DMS53 (cell line): Measurements from ENCODE around the gene GET4.
"Not testable (repeated sequence)": the region's sequence is repeated elsewhere in the genome, so short reads cannot be mapped to it uniquely, and the experiment has no call there.

Source experiments
- DNase-seq: peaks from one replicate; lab custom pipeline; 2025; lab: John Stamatoyannopoulos, UW

GET4 gene

GRCh38 chr7:915291-916218, 39.2 kb downstream of the GET4 start:
- DNase-seq: no peak

- no peak for DNase-seq
Observed at GRCh38 chr7:916291-916941, 40.1 kb downstream of the GET4 start.

DNA sequence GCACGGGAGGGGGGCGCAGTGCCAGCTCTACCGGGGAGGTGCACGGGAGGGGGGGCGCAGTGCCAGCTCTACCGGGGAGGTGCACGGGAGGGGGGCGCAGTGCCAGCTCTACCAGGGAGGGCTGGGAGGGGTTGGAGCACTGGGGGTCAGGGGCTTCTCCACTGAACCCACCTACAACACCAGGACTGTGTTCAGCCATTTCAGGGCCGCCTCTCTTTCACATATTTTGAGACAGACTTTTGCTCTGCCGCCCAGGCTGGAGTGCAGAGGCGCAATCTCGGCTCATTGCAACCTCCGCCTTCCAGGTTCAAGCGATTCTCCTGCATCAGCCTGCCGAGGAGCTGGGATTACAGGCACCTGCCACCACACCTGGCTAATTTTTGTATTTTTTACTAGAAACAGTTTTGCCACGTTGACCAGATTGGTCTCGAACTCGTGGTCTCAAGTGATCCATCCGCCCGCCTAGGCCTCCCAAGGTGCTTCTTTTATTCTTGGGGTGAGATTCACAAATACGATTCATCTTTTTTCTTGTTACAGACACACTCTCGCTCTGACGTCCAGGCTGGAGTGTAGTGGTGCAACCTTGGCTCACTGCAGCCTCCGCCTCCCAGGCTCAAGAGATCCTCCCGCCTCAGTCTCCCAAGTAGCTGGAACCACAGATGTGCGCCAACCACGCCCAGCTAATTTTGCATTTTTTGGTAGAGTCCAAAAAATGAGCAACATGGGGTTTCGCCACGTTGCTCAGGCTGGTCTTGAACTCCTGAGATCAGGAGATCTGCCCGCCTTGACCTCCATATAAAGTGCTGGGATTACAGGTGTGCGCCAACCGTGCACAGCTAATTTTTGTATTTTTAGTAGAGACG, 41.1 kb downstream of the GET4 start:
- no peak for DNase-seq

DNA sequence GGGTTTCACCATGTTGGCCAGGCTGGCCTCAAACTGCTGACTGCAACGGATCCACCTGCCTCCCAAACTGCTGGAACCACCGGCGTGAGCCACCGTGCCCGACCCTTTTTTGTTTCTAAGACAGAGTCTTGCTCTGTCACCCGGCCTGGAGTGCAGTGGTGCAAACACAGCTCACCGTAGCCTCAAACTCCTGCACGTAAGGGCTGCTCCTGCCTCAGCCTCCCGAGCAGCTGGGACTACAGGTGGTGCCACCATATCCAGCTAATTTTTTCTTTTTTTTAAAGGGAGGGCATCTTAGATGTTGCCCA, 41.7 kb downstream of the GET4 start:
- DNase-seq: no peak

DNA sequence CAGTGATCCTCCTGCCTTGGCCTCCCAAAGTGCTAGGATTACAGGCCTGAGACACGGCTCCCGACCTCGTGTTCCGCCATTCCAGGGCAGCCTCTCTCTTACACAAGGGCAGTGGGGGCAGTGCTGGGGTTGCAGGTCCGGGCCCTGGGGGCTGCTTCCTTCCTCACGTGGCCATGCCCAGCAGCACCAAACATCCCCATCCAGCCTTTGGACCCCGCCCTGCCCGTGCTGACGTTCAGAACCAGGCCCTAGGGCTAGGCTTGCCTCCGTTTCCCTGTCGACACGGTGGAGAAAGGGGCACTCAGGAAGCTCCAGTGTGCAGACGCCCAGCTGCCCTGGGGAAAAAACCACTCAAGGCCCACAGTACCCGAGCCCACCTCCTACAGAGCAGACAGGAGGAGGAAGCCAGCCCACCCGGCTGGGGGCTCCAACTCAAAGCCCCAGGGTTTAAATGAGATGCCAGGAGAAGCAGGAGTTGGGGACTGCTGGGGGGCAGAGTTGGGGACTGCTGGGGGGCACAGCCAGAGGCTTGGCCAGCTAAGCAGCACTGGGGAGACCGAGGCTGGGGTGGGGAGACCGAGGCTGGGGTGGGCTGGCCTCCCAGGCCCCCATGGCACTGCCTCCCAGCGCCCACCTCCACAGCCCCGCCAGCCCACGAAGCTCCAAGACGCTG, 42.2 kb downstream of the GET4 start:
- DNase-seq: no peak

- no peak for DNase-seq
Observed at GRCh38 chr7:919114-919442, 42.7 kb downstream of the GET4 start.

DNA sequence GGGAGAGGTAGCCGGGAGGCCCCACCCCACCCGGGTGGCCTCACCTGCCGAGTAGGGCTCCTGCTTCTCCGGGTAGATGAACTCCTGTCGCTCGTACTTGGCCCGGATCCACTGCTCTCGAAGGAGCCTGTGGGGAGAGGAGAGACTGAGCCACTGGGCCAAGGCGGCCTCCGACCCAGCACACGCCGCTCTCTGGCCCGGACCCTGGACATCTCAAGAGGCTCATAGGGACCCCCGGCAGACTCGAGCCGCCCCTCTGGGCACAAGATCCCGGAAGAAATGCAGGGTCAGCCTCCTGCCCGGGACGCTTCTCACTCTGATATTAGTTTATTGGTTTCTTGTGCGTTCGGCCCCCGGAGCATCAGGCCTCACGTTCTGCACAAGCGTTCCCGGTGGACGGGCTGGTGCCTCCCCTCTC, 43.6 kb downstream of the GET4 start:
- no peak for DNase-seq

DNA sequence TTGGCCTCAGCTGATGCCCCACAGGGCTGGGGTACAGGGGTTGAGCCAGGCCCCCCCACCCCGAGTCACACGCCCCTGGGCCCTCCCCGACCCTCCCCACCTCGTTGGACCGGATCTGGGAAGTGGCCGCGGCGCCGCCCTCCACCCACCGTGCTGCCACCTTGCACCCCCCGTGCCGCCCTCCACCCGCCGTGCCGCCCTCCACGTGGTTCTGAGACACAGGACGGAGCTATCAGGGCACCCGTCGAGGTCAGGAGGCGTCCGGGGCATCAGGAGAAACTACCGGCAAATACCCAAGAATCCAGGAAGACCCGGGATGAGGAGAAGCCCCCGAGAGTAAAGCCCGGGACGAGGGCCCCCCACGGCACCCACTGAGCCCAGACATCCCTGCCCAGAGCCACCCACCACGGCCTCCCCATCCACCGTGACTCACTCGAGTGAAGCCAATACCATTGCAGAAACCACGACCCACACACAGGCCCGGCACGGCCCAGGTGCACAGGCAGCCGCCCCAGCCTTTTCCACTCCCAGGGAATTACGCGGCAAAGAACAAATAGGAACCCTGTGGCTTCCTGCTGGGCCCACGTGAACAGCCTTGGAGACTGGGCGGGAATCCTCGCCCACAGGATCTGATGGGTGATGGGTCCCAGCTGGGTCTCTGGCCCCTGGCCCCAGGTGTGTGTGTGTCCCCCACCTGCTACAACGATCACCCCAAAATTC, 44.2 kb downstream of the GET4 start:
- DNase-seq: peak; percentile 36

DNA sequence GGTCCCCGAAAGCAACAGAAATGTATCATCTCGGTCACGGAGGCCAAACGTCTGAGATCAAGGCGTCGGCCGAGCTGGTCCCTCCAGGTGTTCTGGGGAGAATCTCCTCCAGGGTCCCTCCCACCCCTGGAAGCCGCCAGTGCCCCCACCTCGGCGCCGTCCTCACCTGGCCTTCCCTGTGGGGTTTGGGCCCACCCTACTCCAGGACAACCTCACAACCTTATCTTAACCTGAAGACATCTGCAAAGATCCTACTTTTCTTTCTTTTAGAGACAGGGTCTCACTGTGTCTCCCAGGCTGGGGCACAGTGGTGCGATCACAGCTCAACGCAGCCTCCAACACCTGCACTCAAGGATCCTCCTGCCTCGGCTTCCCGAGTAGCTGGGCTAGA, 44.7 kb downstream of the GET4 start:
- DNase-seq: no peak

GRCh38 chr7:921581-922333, 45.4 kb downstream of the GET4 start:
- DNase-seq: no peak

DNA sequence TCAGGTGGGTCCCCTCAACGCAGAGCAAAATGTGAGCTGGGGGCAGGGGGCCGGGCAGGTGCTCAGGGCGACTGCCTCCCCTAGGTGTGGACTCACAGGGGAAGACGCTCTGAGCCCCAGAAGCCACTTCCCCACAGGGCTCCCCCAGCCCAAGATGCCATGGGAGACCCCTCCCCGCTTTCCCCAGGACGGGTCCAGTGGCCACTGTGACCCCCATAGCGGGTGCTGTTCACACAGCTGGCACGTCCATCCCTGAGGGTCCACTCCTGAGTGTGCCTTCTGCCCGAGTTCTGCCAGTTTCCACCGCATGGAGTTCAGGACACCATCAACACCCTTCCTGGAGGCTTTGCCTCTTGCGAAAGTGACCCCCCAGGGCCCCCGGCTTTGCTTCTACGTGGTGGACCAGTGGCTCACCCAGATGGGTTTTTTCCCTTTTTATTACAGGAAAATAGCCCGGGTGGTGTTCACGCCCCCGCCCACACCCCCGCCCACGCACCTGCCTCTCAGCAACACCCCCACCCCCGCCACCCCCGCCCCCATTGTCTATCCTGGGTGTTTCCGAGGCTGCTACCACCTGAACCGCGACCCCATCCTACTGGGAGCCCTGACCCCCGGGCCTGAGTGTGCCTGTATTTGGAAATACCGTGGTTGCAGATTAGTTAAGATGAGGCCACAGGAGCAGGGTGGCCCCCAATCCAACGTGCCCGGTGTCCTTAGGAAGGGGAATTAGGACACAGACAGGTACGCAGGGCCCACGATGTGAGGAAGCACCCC, 46.2 kb downstream of the GET4 start:
- DNase-seq: no peak

GRCh38 chr7:923108-924041, 47.0 kb downstream of the GET4 start:
- no peak for DNase-seq

- not testable (repeated sequence) for DNase-seq
Observed at GRCh38 chr7:924042-924441, 47.7 kb downstream of the GET4 start.

DNA sequence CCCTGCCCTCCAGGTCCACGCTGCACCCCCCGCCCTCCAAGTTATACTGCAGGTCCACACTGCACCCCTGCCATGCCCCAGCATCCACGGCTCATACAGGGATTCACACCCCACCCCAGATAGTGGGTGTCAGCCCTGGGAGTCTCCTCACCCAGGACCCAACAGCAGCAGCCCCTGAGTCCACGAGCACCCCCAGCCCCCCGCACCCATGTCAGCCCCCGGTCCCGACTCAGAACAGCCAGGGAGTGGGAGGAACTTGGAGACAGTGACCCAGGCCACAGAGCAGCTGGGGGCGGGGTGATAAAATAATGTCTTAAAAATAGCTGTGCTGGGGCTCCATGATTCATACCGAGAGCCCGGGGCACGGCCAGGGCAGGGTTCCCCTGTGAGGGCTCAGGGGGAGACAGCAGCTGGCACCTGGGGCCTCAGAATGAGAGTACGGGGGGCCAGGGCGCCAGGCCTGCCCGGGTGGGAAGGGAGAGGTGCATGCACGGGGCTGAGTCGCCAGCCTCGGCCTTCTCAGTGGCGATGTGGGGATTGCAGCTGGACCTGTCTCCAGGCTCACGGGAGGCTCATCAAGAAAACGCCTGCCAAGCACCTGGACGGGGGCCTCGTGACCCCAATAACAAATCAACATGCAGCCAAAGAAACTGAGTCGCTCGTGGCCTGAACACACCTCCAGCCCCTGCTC, 48.3 kb downstream of the GET4 start:
- no peak for DNase-seq

DNA sequence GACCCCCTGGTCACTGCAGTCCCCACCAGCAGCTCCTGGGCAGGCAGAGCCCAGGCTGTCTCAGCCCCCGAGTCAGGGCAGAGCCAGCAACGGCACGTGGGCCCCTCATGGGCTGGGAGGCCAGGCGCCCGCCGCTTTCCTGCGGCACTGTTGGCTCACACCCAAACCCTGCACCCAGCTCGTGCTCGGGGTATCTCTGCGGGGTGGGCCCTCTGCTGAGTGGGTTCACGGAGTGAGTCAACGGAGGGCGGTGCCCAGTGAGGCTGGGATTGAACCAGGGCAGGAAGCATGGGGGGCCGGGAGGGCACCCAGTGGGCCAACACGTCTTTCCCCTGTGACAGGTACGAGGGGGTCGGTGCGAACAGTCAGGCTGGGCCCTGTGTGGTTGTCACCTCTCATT, 49.2 kb downstream of the GET4 start:
- DNase-seq: no peak

DNA sequence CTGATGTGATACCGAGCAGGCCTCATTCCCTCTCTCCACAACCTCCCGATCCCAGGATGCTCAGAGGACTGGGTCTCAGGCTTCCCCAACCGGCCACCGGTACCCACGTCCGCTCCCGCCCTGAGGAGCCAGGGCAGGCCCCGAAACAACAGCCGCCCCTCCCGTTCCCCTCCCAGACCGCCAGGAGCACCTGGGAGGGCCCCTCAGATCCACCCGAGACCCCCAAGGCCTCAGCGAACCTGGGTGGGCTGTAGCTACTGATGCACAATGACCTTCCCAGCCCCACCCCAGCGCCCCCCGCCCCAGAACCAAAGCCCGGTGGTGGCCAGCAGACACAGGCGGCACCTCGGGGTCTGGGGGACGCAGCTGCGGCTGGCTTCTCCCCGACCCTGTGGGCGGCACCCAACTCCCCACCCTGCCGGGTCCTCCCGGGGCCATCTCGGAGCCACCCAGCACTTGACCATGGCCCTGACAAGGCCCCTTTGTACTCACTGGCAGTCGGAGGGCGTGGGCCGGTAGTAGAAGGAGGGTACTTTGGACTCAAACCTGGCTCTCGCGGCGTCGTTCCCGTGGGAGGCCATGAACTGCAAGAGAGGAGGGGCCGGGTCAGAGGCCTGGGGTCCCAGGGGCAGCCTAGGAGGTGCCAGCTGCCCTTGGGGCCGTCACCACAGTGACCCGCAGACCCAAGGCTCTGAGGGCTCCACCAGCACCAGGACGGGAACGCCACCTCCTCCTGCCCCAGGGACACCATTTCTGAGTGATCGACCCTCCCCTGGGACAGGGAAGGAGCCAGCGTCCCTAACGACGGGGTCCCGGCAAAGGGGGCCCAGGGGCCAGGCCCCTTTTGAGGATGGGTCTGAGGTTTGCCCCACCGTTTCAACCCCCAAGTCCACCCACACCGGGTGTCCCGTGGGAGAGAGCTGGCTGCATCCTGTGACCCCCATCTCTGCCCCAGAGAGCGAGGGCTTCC, 50.0 kb downstream of the GET4 start:
- DNase-seq: no peak

GRCh38 chr7:927031-927671, 50.8 kb downstream of the GET4 start:
- no peak for DNase-seq
